ENCODE measurements around the gene GNAI2.

Gene GNAI2

DNA sequence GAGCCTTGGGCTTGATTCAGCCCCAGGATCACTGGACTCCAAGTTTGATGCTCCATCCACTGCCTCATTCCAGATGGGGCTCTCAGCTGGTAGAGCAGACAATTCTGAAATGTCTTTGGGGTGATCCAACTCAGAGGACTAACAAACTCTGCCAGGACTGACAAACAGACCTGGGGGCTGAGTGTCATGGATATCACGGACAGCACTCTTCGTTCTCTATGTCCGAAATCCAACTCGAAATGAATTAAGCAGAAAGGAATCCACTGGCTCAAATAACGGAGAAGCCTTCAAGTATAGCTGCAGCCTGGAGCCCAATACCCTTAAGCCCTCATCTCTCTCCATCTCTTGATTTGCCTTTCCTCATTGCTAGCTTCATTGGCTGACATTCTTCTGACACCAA, 16.7 kb upstream of the GNAI2 start:
- TF ChIP-seq, protein P1, sequence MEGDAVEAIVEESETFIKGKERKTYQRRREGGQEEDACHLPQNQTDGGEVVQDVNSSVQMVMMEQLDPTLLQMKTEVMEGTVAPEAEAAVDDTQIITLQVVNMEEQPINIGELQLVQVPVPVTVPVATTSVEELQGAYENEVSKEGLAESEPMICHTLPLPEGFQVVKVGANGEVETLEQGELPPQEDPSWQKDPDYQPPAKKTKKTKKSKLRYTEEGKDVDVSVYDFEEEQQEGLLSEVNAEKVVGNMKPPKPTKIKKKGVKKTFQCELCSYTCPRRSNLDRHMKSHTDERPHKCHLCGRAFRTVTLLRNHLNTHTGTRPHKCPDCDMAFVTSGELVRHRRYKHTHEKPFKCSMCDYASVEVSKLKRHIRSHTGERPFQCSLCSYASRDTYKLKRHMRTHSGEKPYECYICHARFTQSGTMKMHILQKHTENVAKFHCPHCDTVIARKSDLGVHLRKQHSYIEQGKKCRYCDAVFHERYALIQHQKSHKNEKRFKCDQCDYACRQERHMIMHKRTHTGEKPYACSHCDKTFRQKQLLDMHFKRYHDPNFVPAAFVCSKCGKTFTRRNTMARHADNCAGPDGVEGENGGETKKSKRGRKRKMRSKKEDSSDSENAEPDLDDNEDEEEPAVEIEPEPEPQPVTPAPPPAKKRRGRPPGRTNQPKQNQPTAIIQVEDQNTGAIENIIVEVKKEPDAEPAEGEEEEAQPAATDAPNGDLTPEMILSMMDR (IDR thresholded peaks at IDR 0.05; ENCODE audit: borderline replicate concordance, insufficient read depth, low read depth, low read length) = no peak
- H3K4me3 ChIP-seq (ENCODE audit: low read depth, low read length) = no peak overlapping the region

DNA sequence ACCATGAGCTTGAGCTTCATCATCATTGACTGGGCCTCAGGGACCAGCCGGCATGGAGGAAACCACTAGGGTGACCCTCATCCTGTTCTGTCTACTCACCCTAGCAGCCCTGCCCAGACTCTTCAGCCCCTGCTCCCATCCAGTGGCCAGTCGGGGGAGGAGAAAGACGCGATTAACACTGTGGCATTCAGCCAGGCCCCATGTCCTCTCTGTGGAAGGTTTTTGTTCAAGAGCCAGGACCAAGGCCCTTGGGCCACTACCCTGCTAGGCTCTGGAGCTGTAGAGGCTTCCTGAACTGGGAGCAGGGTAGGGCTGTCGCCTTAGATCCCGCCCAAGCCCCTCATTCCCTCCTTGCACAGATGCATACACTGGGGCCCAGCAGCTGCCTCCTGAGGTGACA, 15.9 kb upstream of the GNAI2 start:
- no peak overlapping the region for H3K4me3 ChIP-seq (ENCODE audit: low read depth, low read length)
- TF ChIP-seq, protein P1 (IDR thresholded peaks at IDR 0.05; ENCODE audit: borderline replicate concordance, insufficient read depth, low read depth, low read length) = no peak

DNA sequence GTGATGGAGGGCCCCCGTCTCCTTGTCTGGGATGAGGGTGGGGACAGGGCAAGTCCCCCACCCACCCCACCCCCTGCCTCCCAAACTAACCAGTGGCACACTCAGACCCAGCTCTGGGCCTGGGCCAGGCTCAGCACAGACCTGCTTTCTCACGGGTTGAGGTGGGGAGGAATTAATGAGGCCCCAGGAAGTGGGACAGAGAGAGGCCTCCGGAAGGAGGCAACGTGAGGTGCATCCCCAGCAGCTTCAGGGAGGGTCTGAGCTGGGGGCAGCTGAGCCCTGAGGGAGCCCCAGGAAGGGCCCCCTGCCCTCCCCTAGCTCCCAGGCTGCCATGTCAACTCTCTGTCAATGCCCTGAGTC, 15.0 kb upstream of the GNAI2 start:
- H3K4me3 ChIP-seq (ENCODE audit: low read depth, low read length) = no peak overlapping the region
- TF ChIP-seq, protein P1 (IDR thresholded peaks at IDR 0.05; ENCODE audit: borderline replicate concordance, insufficient read depth, low read depth, low read length) = no peak

DNA sequence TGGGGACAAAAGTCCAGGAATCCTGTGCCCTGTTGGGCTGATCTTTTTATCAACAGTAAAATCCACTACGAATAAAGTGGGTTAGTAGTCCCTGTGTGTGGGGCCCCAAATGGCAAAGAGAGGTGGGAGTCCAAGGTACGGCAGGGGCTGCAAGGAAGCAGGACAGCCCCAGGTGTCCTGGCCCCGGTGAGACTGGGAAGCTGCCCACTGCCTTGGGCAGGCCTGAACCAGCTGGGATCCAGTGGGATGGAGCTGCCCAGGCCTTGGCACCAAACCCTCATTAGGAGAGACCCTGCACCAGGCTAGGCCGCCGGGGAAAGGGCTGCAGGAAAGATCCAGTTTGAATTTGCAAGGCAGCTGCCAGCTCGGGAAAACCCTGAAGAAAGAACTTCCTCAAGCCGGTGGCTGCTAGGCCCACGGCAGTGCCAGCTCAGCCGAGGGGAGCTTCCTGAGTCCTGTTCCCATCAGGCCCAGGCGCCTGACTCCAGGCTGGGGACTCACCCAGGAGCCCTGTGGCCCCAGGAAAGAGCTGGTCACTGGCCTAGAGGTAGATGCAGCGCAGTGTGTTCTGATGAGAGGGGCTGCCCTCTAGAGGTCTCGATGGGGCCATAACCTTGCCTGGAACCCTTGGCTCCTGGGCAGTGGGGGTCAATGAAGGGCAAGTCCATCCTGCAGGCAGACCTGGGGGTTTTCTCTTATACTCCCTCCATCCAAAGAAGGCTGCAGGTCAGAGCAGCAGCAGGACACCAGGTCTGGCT, 14.4 kb upstream of the GNAI2 start:
- no peak overlapping the region for H3K4me3 ChIP-seq (ENCODE audit: low read depth, low read length)
- TF ChIP-seq, protein P1 (IDR thresholded peaks at IDR 0.05; ENCODE audit: borderline replicate concordance, insufficient read depth, low read depth, low read length) = 0 out of 2 replicates have a peak, but pooled peaks have one; percentile 7

DNA sequence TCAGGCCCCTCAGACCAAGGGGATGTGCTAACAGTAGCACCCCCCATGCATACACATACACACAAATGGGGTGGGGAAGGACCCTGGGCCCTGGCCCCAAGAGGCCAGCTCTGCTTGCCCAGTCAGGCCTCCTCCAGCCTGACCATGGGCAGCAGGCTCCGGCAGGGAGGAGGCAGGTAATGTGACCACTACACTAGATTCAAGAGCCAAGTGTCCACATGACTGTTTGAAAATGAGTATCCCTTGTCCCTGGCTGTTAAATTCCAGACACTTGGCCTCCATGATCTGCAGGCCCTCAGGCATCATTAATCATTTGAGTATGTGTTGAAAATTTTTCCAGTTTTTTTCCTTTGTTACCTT, 13.9 kb upstream of the GNAI2 start:
- no peak overlapping the region for H3K4me3 ChIP-seq (ENCODE audit: low read depth, low read length)
- TF ChIP-seq, protein P1 (IDR thresholded peaks at IDR 0.05; ENCODE audit: borderline replicate concordance, insufficient read depth, low read depth, low read length) = no peak

DNA sequence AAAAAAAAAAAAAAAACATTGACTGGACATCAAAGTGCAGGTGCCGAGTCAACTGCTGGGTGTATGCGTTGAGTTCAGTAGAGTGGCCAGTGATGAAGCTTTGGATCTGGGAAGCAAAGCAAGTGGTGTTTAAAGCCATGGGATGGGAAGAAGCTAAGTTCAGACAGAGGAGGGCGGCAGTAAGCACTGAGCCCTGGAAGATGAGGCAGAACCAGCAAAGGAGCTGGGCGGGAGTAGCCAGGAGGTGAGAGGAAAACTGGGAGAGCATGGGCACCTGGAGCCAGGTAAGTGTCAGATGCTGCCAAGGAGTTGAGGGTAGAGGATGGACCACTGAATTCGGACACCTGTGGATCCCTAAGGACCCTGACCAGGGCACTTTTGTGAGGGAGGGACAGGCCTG, 11.4 kb upstream of the GNAI2 start:
- TF ChIP-seq, protein P1 (IDR thresholded peaks at IDR 0.05; ENCODE audit: borderline replicate concordance, insufficient read depth, low read depth, low read length) = no peak
- H3K4me3 ChIP-seq (ENCODE audit: low read depth, low read length) = no peak overlapping the region

DNA sequence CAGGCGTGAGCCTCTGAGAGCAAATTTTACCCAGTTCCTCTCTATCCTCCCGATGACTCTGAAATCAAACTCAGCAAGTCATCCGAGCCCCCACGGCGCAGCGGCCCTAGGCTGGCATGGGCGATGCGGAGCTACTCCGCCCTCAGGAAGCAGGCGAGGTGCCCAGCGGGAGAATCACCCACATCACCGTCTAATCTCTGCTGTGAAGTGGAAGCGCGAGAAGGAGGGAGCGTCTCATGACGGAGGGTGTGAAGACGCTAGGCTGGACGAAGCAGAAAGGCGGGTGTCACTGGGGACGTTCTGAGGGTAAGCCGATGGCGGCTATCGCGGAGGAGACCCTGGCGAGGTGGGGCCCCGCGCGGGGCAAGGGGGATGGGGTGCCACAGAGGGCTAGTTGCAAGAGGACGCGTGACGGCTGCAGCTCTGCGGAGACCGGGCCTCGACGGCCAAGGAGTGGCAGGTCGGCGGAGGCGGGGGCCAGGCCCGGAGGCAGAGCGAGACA, 9.1 kb upstream of the GNAI2 start:
- TF ChIP-seq, protein P1 (IDR thresholded peaks at IDR 0.05; ENCODE audit: borderline replicate concordance, insufficient read depth, low read depth, low read length) = no peak
- H3K4me3 ChIP-seq (ENCODE audit: low read depth, low read length) = peak overlapping the region; percentile 64

Data from GM12875 (cell line).